NCI-H524 treated with DMSO at 0.1 percent for 48 hours (cell line): ENCODE measurements around the gene ALDOA.

Experiments used
- DNase-seq: peaks from one replicate; lab custom pipeline; 2025; lab: John Stamatoyannopoulos, UW

The ALDOA gene

GRCh38 chr16:30116291-30117207, 51.0 kb downstream of the ALDOA start:
- DNase-seq: no peak

- DNase-seq: no peak
Observed at GRCh38 chr16:30117768-30118167, 52.2 kb downstream of the ALDOA start.

GRCh38 chr16:30119428-30119827, 53.9 kb downstream of the ALDOA start:
- DNase-seq: no peak
